K562 treated with DMSO at 1 percent for 24 hours (cell line): ENCODE measurements around the gene AGK. TPM values are rescaled to one million over a fixed set of nuclear protein-coding genes. Genes with fewer than 3 reads are reported as not detected.

Experiments
- total RNA-seq: library from RNA; unstranded; fragments of 300-600 nt; gene quantifications from 2 replicates; pipeline ENCODE4 v1.2.3, GENCODE V29; 2022; ENCODE audit warnings: low read depth; ENCODE audit not compliant: insufficient read depth

The AGK gene, protein sequence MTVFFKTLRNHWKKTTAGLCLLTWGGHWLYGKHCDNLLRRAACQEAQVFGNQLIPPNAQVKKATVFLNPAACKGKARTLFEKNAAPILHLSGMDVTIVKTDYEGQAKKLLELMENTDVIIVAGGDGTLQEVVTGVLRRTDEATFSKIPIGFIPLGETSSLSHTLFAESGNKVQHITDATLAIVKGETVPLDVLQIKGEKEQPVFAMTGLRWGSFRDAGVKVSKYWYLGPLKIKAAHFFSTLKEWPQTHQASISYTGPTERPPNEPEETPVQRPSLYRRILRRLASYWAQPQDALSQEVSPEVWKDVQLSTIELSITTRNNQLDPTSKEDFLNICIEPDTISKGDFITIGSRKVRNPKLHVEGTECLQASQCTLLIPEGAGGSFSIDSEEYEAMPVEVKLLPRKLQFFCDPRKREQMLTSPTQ
- 35.3 and 35.8 TPM in 2 replicates for total RNA-seq

DNA sequence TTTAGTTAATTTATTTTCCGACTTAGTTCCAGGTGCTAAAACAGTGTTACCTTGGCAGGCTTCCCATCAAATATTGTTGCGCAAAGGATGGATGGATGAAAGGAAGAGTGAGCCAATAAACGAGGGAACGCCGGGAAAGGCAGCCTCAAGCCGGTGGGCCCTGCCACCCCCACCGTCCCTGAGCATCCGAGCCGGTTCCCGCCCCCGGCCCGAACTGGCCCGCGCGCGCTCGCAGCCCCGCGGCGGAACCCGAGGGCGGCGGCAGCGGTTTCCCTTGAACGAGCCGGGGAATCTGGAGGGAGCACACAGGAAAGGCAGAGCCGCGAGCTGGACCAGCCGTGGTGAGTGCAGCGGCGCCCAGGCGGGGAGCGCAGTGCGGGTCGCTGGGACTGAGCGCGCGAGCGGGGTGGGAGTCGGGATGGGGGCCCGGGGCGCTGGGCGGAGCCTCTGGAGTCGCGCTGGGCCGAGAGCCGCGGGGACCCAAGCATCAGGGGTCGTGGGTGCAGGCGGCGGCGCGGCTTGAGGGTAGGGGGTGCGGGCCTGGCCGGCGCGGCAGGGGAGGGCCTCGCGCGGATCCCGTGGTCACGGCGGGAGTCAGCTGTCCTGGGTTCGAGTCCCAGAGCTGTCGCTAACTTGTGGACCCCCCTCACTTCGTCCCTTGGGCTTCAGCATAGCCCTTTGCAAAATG, at the start of gene AGK:
Gene AGK, plus strand, starts transcription at position 317 of the 688 bp plus-strand sequence. CDS start 4,057 bp downstream, outside the sequence.

DNA sequence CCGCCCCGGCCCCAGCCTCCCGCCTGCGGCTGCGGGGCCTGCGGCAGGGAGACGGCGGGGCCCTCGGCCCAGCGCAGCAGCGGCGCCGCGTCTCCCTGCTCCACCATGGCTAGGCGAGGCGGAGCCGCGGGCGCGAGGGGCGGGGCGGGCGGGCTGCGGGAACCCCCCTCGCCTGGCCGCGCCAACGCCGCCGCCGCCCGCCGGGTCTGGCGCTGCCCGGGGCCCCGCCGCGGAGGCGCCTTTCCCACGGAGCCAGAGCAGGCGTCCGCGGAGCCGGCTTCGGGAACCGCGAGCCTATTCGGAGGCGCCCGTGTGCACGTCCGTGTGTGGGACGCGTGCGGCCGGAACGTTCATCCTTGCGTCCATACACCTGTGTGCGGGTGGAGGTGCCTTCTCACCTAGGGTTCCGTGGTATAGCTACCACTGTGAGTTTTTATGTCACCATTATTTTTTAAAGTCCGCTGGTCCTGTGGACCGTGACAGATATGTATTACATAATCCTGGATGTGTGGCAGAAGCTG, 150.9 kb downstream of the AGK start, which contains the start of gene DENND11:
Gene DENND11, minus strand, starts transcription at position 120 of the 521 bp plus-strand sequence. Its CDS starts 13 bp downstream, at position 107.

Other genes with a start within 250 kb of the AGK start
- 0.63 and 0.68 TPM in 2 replicates for gene DENND11, start 150.8 kb downstream of the AGK start, total RNA-seq
- gene WEE2, start 156.9 kb downstream of the AGK start, total RNA-seq, result not detected in 2 replicates
- gene SSBP1, start 186.9 kb downstream of the AGK start, total RNA-seq, result 233 and 272 TPM in 2 replicates
- not detected in 2 replicates for gene TAS2R3, start 212.7 kb downstream of the AGK start, total RNA-seq
- 0.10 TPM in 1 of 2 replicates, not detected in the other for gene TAS2R4, start 225.3 kb downstream of the AGK start, total RNA-seq
- 0.64 TPM in 1 of 2 replicates, not detected in the other for gene TAS2R5, start 238.8 kb downstream of the AGK start, total RNA-seq